Measurements from ENCODE around the gene GCLC. TPM values are rescaled to one million over a fixed set of nuclear protein-coding genes. Genes with fewer than 3 reads are reported as not detected.

The GCLC gene
- total and polyA plus RNA-seq, 8 donors = 20.8 to 41.5 (median 33.8) TPM

GRCh38 chr6:53510746-53511145, 34.2 kb downstream of the GCLC start:
- H3K9me3 ChIP-seq = no peaks in the 10 kb centered on the region
- H3K27ac ChIP-seq = no peak overlapping the region
- H3K27me3 ChIP-seq = peaks cover 0 to 16% of the 10 kb centered on the region in 2 donors
- H3K36me3 ChIP-seq = peaks cover 0 to 45% of the 10 kb centered on the region in 2 donors
- ATAC-seq = no peak
- H3K4me3 ChIP-seq = no peak overlapping the region
- no peak for TF ChIP-seq CTCF (IDR thresholded peaks at IDR 0.05)
- H3K4me1 ChIP-seq = no peaks in the 10 kb centered on the region
- intact Hi-C loops (cut with DNase I) = no loop called here
- DNase-seq = no peak

DNA sequence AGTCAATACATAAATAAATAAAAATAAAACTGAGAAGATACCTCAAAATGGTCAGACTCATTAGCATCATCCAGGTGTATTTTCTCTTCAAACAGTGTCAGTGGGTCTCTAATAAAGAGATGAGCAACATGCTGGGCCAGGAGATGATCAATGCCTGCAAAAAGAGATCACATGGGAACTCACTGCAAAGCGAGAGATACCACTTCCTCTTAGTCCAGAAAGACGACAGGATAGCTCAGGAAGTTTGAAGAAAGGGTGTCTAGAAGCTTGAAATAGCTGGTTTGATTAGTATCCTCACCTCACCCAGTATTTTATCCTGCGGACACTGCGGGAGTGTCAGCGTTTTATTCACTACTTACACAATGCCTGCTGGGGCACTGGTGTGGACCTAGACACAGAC, 38.0 kb downstream of the GCLC start:
- H3K9me3 ChIP-seq = no peaks in the 10 kb centered on the region
- H3K4me1 ChIP-seq = no peaks in the 10 kb centered on the region
- intact Hi-C loops (cut with DNase I) = no loop called here
- H3K4me3 ChIP-seq = no peak overlapping the region
- H3K27me3 ChIP-seq = no peaks in the 10 kb centered on the region
- no peak overlapping the region for H3K27ac ChIP-seq
- TF ChIP-seq CTCF (IDR thresholded peaks at IDR 0.05) = no peak
- no peak for DNase-seq
- peaks cover 0 to 47% of the 10 kb centered on the region in 2 donors for H3K36me3 ChIP-seq
- no peak for ATAC-seq

DNA sequence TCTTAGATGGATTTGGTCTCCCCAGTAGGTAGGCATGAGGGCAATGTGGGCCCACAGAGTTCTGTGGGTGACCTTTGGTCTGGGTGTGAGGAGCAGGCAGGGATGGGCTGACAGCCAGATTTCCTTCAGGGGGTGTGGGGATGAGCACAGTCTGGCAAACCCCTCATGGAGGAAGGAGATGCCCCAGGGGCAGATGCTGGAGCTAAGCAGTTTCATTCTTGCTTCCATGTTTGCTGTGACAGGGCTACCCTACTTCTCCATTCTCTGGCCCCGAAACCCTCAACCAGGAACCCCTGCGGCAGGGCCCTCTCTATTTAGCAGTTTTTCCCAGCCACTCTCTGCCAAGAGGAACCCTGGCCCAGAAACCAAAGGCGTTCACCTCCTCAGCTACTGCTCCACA, 40.4 kb downstream of the GCLC start:
- H3K36me3 ChIP-seq = peaks cover 0 to 50% of the 10 kb centered on the region in 2 donors
- DNase-seq (no peak), ATAC-seq (no peak)
- H3K4me1 ChIP-seq = no peaks in the 10 kb centered on the region
- H3K27ac ChIP-seq = no peak overlapping the region
- no peak for TF ChIP-seq CTCF (IDR thresholded peaks at IDR 0.05)
- no peaks in the 10 kb centered on the region for H3K27me3 ChIP-seq
- intact Hi-C loops (cut with DNase I) = no loop called here
- H3K4me3 ChIP-seq = no peak overlapping the region
- no peaks in the 10 kb centered on the region for H3K9me3 ChIP-seq

- Histone ChIP-seq H3K9me3 (no peaks in the 10 kb centered on the region), H3K27me3 (no peaks in the 10 kb centered on the region), H3K27ac (no peak overlapping the region), H3K4me1 (no peaks in the 10 kb centered on the region), H3K36me3 (peaks cover 0 to 54% of the 10 kb centered on the region in 2 donors), H3K4me3 (no peak overlapping the region)
- ATAC-seq (no peak), DNase-seq (no peak)
- intact Hi-C loops (cut with DNase I) = no loop called here
- TF ChIP-seq CTCF (IDR thresholded peaks at IDR 0.05) = no peak
Measured at GRCh38 chr6:53503060-53503459, 41.8 kb downstream of the GCLC start.

DNA sequence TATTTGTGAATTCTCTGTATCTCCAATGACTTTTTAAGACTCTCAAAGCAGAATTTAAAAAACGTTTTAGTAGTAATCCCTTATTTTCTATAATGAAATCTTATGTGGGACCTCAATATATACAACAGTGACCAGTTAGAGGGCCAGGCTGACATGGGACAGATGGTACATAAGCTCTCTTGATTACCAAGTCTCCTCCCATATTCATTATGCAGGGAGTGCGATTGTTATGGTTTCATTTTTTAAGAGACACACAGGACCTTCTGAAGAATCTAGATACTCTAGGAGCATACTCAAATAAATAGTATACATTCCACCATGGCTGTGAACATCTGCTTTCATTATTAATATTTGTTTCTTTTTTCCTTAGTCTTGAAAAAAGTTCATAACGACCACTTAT, 43.5 kb downstream of the GCLC start:
- Histone ChIP-seq H3K27ac (no peak overlapping the region), H3K36me3 (peaks cover 0 to 56% of the 10 kb centered on the region in 2 donors), H3K9me3 (no peaks in the 10 kb centered on the region), H3K27me3 (no peaks in the 10 kb centered on the region), H3K4me1 (peaks cover 0 to 6% of the 10 kb centered on the region in 2 donors), H3K4me3 (no peak overlapping the region)
- ATAC-seq (no peak), DNase-seq (no peak)
- no peak for TF ChIP-seq CTCF (IDR thresholded peaks at IDR 0.05)
- intact Hi-C loops (cut with DNase I) = no loop called here
